ENCODE data around the gene FIZ1. TPM values are rescaled to one million over a fixed set of nuclear protein-coding genes. Genes with fewer than 3 reads are reported as not detected.
A peak's percentile ranks its signal among the peaks of the same experiment; 100 is the strongest.

FIZ1 gene, protein sequence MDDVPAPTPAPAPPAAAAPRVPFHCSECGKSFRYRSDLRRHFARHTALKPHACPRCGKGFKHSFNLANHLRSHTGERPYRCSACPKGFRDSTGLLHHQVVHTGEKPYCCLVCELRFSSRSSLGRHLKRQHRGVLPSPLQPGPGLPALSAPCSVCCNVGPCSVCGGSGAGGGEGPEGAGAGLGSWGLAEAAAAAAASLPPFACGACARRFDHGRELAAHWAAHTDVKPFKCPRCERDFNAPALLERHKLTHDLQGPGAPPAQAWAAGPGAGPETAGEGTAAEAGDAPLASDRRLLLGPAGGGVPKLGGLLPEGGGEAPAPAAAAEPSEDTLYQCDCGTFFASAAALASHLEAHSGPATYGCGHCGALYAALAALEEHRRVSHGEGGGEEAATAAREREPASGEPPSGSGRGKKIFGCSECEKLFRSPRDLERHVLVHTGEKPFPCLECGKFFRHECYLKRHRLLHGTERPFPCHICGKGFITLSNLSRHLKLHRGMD
- polyA plus RNA-seq (ENCODE audit: insufficient read length in 12 of 12), result 10 to 100 TPM in 9 of 12 donors, 1 to 10 TPM in 2, not detected in 1; 9.2 to 16.3 (median 11.0) TPM
- long read RNA-seq, donor 1, full-length matches to known transcripts, result 3 of 13 reads
- long read RNA-seq, donor 1, partial matches to known transcripts, result 0 of 13 reads
- long read RNA-seq, donor 1, other reads (novel, unspliced or antisense), result 10 of 13 reads
- long read RNA-seq, donor 2, full-length matches to known transcripts, result 6 of 14 reads
- long read RNA-seq, donor 2, partial matches to known transcripts, result 0 of 14 reads
- long read RNA-seq, donor 2, other reads (novel, unspliced or antisense), result 8 of 14 reads
- long read RNA-seq, donor 3, partial matches to known transcripts, result 0 of 2 reads
- long read RNA-seq, donor 3, other reads (novel, unspliced or antisense), result 0 of 2 reads
- long read RNA-seq, donor 4, partial matches to known transcripts, result 0 of 3 reads
- long read RNA-seq, donor 4, other reads (novel, unspliced or antisense), result 0 of 3 reads
- long read RNA-seq, donor 5, full-length matches to known transcripts, result 4 of 44 reads
- long read RNA-seq, donor 5, partial matches to known transcripts, result 30 of 44 reads
- long read RNA-seq, donor 5, other reads (novel, unspliced or antisense), result 10 of 44 reads
- long read RNA-seq, donor 6, result 0 reads
- long read RNA-seq, donor 7, partial matches to known transcripts, result 0 of 1 reads
- long read RNA-seq, donor 7, other reads (novel, unspliced or antisense), result 0 of 1 reads
- long read RNA-seq, donor 8, partial matches to known transcripts, result 11 of 15 reads
- long read RNA-seq, donor 8, other reads (novel, unspliced or antisense), result 0 of 15 reads
- long read RNA-seq, donor 9, full-length matches to known transcripts, result 5 of 5 reads
- long read RNA-seq, donor 9, partial matches to known transcripts, result 0 of 5 reads
- long read RNA-seq, donor 9, other reads (novel, unspliced or antisense), result 0 of 5 reads
- long read RNA-seq, donor 10, full-length matches to known transcripts, result 3 of 3 reads
- long read RNA-seq, donor 10, partial matches to known transcripts, result 0 of 3 reads
- long read RNA-seq, donor 10, other reads (novel, unspliced or antisense), result 0 of 3 reads
- long read RNA-seq, donor 11, full-length matches to known transcripts, result 4 of 4 reads
- long read RNA-seq, donor 11, partial matches to known transcripts, result 0 of 4 reads
- long read RNA-seq, donor 11, other reads (novel, unspliced or antisense), result 0 of 4 reads

- DNase-seq, result peak; percentile 100
These were observed at the start of gene FIZ1 for GRCh38 chr19:55599468-55599841. FIZ1 (minus strand) TSS chr19:55599517; CDS start chr19:55597865, 1,652 bp downstream.

DNA sequence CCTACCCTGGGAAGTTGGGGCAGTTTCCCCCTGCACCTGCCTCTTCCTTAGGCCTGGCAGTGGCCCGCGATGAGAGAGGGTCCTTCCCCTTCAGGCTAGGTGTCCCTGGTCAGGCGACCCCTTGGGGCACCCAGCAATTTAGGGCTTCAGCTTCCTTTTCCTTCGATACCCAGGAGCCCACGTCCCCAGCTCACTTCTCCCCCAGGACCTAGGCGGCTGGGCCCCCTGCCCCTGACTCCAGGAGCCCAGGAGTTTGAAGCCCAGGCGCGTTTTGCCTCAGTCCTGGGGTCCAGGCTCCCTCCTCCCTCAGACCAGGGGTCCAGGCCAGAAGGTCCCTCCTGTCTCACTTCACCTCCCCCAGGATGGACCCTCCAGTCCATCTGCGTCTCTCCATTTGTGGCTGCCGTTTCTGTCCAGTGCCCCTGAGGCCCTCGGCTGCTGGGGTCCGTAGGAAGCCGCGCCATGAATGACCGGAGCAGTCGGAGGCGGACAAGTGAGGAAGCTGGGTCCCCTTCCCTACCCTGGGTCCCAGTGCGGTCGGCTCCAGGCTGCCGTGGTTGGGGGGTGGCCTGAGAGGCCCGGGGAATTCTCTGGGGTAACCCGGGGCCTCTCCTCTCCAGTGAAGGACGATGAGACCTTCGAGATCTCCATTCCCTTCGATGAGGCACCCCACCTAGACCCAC is 49.4 kb upstream of the FIZ1 start:
- DNase-seq, result no peak

DNA sequence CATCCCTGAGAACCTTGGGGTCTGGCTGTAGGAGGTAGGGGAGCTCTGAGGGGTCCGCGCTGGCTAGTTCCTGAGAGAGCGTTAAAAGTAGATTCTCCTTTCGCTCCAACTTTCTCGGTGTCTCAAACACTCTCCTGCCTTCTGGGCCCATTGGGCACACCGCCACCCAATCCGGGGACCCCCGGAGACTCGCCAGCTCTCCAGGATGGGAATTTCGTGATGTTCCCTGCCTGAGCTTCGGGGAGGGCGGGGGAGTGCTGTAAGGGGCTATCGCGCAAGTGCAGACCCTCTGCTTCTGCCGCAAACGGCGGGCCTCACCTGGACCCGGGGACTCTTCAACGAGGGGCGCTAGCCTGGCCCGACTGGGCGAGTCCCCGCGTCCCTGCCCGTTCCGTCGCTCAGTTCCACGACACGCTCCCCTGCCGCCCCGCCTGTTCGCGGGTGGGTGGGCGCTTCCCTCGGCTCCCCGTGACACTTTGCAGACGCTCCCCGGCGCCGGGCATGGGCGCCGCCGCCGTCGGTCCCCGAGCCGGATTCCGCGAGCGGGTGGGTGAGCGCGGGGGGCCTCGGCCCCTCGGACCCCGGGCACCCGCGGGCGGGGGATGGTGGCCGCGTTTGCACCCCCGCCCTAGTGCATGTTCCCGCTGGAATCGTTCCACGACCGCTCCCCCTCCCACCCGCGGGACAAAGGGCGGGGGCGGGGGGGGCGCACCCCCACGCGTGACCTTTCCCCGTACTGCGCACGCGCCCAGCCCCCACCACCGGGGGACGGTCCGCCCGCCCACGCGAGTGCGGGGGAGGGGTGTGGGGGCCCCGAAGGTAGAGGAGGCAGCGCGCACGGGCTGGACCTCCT is 48.6 kb upstream of the FIZ1 start, which contains the start of gene CCDC106:
Gene CCDC106 (plus strand): TSS at position 481 of the 853 bp plus-strand sequence. CDS start 835 bp downstream, outside the sequence.
- peak; percentile 80 for DNase-seq

DNA sequence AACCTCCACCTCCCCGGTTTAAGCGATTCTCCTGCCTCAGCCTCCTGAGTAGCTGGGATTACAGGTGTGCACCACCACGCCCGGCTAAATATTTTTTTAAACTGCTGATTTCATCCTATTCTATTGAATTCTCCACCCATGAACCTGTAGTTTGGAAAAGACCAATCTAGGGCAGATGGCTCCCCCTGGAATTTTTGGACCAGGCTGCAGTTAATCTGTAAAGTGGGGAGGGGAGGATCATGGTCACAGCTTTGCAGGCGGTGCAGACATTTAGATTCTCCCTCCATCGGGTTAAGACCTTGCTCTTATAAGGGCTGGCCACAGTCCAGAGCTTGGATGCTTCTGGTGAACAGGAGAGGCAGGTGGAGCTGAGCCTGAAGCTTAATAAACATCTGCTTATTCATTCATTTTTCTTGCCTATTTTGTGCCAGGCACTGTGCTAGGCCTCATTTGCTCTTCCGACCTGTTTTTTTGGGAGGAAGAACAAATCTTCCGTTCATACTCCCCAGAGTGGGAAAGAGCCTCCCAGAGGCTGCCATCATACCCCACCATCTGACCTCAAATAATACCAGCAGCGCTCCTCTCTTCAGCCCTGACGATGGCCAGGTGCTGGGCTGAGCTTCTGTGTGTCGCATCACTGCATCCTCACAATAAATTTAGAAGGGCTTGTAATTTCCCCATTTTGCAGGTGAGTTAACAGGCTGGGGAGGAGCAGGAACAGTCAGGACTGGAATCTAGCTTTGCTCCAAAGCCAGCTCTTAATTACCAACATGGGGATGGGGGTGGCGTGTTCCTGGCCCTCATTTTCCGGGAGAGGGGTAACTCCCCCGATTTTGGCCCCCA is 47.8 kb upstream of the FIZ1 start:
- no peak for DNase-seq

- DNase-seq, result no peak
These were observed 46.2 kb upstream of the FIZ1 start for GRCh38 chr19:55645512-55645881.

DNA sequence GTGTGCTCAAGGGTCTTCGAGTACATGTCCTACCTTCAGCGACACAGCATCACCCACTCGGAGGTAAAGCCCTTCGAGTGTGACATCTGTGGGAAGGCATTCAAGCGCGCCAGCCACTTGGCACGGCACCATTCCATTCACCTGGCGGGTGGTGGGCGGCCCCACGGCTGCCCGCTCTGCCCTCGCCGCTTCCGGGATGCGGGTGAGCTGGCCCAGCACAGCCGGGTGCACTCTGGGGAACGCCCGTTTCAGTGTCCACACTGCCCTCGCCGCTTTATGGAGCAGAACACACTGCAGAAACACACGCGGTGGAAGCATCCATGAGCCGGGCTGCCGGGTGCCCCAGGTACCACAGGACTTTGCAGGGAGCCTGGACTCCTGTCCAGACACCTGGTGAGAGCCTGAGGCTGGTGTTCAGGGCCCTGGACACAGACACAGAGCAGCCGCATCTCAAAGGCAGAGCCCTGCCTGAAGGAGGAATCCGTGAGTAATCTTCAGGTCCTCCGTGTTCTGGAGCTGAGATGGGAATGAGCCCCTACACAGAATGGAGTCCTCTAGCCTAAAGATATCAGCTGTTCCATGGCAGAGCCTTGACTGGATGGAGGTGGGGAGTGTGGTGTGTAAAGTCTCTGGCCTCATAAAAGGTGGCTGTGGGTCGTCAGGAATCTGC is 45.7 kb upstream of the FIZ1 start:
- DNase-seq, result no peak

- no peak for DNase-seq
These were observed 45.0 kb upstream of the FIZ1 start for GRCh38 chr19:55644191-55644833.

- DNase-seq, result no peak
These were observed 44.5 kb upstream of the FIZ1 start for GRCh38 chr19:55643887-55644176.

- DNase-seq, result peak; percentile 81
These were observed 43.9 kb upstream of the FIZ1 start, which contains the start of gene ZNF581 for GRCh38 chr19:55643003-55643886. ZNF581 (plus strand) TSS chr19:55643649; CDS start chr19:55644572, 923 bp downstream.

- no peak for DNase-seq
These were observed 43.1 kb upstream of the FIZ1 start for GRCh38 chr19:55642153-55643002.

DNA sequence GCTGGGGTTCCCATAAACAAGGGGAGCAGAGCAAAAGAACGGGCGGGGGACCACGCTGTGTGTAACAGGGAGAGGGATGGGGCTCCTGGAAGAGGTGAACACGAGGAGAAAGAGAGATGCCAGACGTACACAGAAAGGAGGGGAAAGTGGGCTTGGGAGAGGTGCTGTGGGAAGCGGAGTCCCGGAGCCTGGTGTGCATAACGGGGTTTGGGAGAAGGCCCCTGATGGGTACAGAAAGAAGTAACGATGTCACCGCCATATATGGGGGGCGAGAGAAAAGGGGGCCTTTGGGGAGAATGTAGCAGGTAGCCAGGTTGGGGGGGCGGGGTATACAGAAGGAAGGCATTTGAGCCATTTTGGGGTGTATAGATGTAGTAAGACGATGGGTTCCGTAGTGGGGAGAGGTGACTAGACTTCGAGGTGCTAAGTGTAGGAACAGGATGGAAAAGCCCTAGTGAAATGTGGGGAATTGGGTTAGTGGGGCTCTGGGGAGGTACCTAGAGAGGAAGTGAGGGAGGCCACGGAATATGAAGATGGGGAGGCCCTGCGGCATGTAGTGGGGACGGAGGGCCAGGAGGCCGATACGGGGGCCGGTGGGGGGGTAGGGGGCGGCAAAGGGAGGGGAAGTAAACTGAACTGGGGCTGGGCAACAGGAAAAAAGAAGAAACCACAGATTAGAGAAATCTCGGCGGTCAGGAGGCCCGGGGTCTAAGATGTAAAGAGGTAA is 42.3 kb upstream of the FIZ1 start:
- no peak for DNase-seq

DNA sequence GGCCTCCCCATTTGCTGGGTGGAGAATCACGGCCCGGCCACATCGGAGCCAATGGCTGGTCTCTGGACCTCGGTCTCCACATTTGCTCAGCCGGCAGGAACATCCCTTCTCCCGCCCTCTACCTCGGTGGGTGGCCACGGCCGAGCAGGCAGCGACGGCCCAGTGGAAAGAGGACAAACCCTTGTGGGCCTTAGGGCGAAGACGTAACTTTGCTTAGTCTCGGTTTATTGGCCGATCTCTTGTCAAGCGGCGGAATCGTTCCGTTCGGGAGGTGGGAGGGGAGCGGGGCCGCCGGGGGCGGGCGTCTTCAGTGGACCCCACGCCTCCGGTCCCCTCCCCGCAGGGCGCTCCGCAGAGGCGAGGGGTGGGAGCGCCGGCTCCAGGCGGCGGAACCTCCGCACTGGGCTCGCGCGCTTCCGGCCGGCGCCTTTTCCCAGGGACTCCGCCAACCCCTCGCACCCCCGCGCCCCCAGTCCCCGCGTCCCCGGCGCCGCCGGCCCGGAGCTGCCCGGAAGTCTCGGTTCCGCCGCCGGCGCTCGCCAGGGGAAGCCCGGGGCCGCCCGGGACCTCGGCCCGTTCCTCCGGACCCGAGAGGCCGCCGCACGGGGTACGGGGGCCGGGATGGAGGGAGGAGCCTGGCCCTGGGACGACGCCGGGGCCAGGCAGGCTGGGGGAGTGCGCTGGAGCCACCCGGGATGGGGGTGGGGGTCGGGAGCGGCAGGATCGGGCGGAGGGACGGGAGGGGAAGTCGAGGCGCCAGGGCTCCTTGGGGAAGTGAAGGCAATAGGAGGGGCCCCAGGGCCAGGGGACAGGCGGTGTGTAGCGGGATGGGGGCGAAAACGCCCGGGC is 41.5 kb upstream of the FIZ1 start, which contains the start of gene ZNF580:
Gene ZNF580 (plus strand): TSS at position 426 of the 849 bp plus-strand sequence. CDS start 1,507 bp downstream, outside the sequence.
- peak; percentile 84 for DNase-seq

DNA sequence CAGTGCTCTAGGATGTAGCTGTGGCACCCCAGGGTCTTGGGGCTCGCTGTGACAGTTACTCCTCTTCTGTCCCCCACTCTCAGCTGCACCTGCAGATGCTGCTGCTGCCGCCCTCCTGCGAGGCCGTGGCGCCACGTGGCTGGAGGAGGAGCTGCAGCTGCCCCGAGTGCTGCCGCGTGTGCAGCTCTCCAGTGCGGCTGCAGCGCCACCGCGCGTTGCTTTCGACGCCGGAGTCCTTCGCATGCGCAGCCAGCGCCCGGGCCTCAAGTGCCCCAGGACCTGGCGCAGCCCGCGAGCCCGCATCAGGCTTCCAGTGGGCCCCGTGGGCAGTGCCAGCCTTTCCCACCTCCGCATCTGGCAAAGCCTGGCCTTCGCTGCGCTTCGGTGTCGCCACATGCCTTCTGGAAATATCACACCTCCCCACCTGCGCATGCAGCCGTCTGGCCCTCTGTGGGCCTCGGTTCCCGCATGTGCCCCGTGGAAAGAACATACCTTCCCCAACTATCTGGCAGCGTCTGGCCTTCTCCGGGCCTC is 40.8 kb upstream of the FIZ1 start:
- peak; percentile 71 for DNase-seq

Measured in muscle of arm (tissue), 14 donors.